ENCODE measurements around the gene NHLH1.
"Not testable (repeated sequence)": the region's sequence is repeated elsewhere in the genome, so short reads cannot be mapped to it uniquely, and the experiment has no call there.

NHLH1 gene

DNA sequence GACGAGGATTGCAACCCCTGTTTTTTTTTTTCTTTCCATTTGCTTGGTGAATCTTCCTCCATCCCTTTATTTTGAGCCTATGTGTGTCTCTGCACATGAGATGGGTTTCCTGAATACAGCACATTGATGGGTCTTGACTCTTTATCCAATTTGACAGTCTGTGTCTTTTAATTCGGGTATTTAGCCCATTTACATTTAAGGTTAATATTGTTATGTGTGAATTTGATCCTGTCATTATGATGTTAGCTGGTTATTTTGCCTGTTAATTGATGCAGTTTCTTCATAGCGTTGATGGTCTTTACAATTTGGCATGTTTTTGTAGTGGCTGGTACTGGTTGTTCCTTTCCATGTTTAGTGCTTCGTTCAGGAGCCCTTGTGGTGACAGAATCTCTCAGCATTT is 21.5 kb downstream of the NHLH1 start:
- not testable (repeated sequence) for DNase-seq

DNA sequence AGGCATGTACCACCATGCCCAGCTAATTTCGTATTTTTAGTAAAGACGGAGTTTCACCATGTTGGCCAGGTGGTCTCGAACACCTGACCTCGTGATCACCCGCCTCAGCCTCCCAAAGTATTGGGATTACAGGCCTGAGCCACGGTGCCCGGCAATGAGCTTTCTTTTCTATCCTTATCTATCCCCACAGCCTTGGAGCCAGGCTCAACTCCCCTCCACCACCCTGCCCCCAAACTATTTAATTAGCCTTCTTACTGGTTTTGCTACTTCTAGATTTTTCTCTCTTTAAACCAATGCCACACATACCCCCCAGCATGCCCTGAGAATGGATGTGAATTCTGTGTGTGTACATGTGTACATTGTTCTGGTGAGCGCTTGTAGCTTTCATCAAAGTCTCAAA is 27.8 kb downstream of the NHLH1 start:
- no peak for DNase-seq

- DNase-seq = no peak
Measured at GRCh38 chr1:160397651-160398050, 30.8 kb downstream of the NHLH1 start.

- no peak for DNase-seq
Measured at GRCh38 chr1:160398823-160399222, 32.0 kb downstream of the NHLH1 start.

DNA sequence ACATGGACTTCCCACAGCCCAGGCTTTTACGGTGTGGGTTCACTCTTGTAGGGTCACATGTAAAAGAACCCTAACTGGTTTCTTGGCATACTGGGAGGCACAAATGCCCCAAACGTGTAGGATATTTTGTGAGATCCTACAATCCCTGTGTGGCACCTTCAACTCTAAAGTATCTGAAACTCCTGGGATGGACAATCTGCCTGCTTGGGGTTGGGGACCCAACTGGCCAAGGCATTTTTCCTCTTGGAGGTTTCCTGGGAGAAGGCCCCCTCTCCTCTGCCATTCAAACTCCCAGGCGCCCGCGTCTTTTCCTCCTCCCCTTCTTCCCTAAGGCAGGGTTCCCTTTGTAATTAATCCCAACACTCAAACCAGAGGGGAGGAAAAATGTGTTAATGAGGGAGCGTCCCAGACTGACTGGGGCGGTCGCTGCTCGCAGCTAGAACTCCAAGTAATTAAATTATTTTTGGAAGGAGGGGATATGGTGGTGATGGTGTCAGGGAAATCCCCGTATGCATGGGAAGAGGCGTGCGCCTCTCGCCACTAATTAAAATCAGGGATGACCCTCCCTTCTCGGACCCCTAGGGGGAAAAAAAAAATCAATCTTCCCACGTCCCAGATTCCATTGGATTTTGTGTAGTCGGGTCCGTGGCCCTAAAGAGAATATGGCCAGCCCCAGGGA is 32.8 kb downstream of the NHLH1 start:
- DNase-seq = no peak

- DNase-seq = no peak
Measured at GRCh38 chr1:160400223-160400645, 33.4 kb downstream of the NHLH1 start, which contains the start of gene VANGL2. VANGL2 (plus strand) TSS chr1:160400564; CDS start chr1:160415838, 15,274 bp downstream.

- DNase-seq = no peak
Measured at GRCh38 chr1:160400646-160401486, 34.0 kb downstream of the NHLH1 start.

DNA sequence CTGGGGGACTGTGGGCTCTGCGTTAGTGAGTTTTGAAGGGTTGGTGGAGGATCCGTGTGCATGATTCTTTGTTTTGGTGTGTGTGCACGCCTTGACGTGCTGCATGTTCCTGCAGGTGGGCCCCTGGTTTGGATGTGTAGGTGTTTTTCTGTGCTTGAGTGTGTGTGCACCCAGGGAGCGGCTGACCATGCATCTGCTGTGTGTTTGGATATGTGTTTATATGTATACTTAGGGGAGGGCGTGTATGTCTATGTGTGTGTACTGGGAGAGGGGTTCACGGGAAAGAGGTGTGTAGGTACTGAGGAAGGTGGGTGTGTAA is 34.6 kb downstream of the NHLH1 start:
- DNase-seq = no peak

DNA sequence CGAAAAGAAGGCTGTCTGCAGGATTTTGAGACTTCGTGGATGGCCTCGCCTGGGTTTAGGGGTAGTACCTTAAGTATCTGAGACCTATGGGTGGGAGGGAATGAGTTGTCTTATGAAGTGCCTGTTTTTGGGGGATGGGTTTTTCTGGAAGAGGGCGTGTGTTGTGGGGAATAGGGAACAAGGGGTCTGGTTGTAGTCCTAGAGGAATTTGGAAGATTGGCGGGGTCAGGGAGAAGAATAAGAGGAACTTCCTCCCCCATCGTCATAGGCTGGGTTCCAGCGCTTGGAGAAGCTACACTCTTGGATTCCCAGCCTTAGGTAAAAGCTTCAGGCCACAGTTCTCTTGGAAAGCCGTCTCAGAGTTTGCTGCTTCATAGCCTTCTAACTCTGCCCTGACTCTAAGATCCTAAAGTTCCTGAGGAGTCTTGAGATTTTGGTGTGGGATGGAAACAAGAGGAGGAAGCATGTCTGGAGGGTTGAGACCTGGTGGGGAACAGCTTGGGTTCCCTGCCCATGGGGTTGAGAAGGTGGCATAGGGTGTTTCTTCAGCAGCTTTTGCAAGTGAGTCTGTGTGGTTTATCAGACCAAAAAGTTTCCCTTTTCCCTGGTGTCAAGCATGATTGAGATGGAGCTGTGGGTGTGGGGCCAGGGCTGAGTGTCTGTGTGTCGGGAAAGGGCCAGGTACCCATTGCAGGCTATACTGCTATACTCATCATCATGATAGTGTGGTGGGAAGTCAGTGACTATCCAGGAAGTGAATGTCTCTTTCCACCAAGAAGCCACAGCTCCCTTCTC is 35.3 kb downstream of the NHLH1 start:
- DNase-seq = no peak

DNA sequence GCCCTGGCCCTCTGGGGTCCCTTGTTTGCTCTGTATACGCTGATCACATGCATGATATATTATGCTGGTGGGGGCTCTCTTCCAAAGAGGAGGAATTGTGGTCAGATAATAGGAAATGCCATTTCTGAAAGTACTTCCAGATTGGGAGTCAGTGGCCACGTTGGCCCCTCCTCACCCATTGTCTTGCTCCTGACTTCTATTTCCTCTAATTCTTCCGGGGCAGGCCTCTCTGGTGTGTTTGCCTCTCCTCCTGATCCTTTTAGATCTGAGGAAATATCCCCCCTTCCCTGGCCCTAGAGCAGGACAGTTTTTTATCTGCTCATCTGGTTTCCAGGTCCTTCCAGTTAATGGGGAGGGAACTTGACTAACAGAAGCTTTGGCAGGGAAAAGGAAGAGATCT is 36.4 kb downstream of the NHLH1 start:
- DNase-seq = no peak

DNA sequence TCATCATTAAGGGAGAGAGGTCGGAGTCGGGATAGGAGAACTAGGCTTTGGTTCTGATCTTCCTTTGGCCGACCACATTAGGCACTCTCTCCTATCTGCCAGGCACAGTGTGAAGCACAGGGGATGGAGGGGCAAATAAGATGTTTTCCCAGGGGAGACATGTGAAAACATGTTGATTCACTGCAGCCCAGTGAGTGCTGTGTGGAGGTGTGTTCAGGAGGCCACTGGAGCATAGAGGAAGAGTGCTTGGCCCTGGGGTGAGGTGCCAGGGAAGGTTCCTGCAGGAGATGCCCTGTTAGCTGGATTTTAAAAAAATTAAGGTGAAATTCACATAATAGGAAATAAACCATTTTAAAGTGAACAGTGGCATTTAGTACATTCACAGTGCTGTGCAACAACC is 37.2 kb downstream of the NHLH1 start:
- DNase-seq = no peak

DNA sequence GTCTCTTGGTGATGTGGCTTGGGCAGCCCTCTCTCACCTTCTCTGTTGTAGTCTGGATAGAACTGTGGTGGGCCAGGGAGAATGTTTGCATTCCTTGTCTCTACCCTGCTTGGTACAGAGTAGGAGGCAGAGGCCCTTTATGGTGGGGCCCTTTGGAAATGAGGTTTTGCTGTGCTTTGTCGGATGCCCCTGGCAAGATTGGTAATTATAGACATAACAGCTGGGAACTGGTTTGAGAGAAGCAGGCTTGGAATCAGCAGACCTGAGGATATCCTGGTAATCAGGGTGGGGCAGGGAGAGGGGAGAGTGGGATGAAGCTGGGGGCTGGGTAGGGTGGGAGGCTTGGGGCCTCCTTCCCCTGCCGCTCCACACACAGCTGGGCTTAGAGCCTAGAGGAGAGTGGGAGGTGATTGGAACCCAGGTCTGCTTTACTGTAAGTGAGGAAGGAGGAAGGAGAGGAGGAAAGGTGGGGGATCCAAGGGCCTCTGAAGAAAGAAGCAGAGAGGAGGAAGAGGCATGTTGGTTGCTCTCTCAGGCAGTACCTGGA is 38.5 kb downstream of the NHLH1 start:
- DNase-seq = no peak

GRCh38 chr1:160406131-160406968 is 39.5 kb downstream of the NHLH1 start:
- DNase-seq = no peak

DNA sequence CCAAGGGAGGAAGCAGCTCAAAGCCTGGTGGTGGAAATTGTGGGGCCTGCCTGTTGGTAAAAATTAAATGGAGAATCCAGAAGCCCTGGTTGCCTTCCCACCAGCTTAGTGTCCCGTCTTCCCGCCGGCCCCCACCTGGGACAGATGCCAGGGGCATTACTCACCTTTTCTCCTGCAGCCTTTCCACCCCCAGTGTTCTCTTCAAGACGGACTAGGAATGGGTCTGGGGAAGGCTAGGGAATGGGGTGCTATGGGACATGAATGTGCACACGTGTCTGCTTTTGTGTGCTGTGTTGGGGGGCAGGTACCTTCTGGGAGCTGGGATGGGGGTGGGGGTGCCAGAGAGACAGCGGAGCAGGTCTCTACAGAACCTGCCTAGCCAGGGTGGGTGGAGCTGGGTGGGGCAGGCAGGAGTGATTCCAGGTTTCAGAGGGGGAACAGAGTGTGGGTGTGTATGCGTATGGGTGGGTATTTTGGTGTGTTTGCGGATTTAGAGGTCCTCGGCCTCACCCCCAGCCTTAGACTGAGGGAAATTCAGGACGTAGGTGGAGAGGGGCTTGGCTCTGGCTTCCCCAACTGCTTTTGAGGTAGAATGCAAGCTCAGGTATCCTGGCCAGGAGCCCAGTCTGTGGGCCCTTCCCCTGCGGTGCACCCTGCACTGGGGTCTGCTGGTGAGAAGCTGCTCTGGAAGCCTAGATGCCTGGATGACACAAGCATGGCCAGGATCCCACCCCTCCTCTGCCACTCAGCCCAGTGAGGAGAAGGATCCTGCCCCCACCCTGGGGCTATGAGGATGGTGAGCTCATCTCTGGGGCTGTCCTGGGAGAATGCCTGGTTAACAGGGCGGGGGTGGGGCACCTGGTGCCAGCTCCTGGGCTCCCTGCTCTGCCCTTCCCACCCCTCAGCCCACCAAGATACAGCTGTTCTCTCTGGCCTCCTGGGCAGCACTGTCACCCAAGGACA is 41.2 kb downstream of the NHLH1 start:
- DNase-seq = no peak

DNA sequence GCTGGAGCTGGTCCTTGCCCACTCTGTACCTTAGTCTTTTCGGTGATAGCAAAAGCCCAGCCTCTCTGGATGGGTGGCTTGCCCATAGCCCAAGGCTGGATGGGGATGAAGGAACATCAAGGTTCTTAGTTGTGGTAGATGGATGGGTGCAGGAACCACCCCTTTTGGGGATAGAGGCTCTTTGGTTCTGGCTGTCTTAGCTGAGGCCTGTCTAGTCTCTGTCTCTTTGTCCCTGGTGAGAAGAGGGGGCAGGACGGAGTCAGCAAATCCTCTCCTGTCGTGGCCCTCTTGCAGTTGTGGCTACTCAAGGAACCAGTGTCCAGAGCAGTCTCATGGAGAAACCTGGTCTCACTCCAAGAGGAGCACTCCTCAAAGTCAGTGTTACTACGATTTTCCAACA is 42.0 kb downstream of the NHLH1 start:
- DNase-seq = no peak

DNA sequence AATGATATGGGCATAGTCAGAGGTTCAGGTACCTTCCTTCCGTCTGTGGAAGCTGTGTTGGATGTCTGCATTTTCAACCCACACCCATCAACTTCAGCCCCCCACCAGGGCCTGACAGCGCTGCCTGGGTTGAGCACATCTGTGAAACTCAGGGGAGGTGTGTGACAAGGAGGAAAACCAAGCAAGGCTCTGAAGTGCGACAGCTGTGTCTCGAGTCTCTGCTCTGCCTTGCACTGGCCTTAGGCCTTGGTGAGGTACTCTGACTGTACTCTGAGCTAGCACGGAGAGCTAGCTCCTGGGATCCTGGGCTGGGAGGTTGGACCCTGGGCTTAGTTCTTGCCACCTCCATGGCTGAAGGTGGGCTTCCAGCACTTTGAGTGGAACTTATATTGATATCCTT is 42.6 kb downstream of the NHLH1 start:
- no peak for DNase-seq

GRCh38 chr1:160410406-160411005 is 43.6 kb downstream of the NHLH1 start:
- no peak for DNase-seq

DNA sequence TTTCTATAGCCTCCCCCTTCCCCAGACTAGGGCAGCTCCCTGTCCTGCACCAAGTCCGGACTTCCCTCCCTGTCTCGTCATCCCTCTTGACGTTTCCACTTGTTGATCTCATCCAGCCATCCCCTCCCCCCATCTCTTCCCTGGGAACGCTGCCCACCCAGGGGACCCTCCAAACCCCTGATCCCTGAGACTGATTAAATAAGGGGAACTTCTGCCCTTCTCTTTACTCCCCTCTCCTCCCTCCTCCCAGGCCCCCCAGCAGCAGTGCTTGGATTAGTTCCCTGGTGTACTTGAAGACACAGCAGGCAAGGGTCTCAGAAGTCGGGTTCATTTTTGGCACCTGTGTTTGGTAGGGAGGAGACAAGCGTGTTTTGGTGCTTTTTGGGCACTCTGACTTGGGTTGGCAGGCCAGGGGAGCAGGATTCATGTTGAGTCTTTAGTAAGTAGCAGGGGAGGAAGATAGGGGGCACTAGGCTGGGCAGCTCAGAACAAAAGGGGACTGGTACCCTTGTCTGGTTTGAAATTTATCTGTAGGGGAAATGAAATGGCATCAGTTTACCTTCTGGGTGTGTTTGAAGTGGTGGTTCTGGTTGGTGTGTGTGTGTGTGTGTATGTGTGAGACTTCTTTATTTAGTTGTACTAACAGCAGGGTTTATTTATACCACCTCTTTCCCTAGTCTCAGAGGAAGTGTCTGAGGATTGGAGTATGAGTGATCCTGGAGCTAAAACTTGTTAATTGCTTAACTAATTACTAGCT is 44.6 kb downstream of the NHLH1 start:
- no peak for DNase-seq

- DNase-seq = no peak
Measured at GRCh38 chr1:160412028-160412362, 45.1 kb downstream of the NHLH1 start.

DNA sequence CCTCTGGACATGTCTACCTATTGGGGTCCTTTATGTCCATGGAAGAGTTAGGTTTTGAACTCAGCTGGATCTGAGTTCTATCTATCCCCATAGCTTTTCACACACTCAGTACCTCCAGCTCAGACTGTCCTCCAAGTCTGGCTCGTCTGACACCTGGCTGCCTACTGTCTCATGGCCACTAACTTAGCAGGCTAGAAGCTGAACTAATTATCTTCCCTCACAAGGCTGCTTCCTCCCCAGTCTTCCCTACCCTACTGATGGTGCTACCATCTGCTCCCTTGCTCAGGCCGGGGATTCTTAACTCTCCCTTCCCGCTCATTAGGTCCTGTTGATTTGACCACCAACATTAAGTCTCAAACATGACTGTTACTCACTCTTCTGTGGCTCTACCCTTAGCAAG is 46.8 kb downstream of the NHLH1 start:
- DNase-seq = no peak
